Astrocyte of the hippocampus (primary cell): Measurements from ENCODE around the gene STAG3.
"Not testable (repeated sequence)": the region's sequence is repeated elsewhere in the genome, so short reads cannot be mapped to it uniquely, and the experiment has no call there.

Experiments used
- DNase-seq: peaks from one replicate; pipeline ENCODE4 v3.0.0; 2011; ENCODE audit warnings: low read depth, low spot score

The STAG3 gene, protein sequence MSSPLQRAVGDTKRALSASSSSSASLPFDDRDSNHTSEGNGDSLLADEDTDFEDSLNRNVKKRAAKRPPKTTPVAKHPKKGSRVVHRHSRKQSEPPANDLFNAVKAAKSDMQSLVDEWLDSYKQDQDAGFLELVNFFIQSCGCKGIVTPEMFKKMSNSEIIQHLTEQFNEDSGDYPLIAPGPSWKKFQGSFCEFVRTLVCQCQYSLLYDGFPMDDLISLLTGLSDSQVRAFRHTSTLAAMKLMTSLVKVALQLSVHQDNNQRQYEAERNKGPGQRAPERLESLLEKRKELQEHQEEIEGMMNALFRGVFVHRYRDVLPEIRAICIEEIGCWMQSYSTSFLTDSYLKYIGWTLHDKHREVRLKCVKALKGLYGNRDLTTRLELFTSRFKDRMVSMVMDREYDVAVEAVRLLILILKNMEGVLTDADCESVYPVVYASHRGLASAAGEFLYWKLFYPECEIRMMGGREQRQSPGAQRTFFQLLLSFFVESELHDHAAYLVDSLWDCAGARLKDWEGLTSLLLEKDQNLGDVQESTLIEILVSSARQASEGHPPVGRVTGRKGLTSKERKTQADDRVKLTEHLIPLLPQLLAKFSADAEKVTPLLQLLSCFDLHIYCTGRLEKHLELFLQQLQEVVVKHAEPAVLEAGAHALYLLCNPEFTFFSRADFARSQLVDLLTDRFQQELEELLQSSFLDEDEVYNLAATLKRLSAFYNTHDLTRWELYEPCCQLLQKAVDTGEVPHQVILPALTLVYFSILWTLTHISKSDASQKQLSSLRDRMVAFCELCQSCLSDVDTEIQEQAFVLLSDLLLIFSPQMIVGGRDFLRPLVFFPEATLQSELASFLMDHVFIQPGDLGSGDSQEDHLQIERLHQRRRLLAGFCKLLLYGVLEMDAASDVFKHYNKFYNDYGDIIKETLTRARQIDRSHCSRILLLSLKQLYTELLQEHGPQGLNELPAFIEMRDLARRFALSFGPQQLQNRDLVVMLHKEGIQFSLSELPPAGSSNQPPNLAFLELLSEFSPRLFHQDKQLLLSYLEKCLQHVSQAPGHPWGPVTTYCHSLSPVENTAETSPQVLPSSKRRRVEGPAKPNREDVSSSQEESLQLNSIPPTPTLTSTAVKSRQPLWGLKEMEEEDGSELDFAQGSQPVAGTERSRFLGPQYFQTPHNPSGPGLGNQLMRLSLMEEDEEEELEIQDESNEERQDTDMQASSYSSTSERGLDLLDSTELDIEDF

DNA sequence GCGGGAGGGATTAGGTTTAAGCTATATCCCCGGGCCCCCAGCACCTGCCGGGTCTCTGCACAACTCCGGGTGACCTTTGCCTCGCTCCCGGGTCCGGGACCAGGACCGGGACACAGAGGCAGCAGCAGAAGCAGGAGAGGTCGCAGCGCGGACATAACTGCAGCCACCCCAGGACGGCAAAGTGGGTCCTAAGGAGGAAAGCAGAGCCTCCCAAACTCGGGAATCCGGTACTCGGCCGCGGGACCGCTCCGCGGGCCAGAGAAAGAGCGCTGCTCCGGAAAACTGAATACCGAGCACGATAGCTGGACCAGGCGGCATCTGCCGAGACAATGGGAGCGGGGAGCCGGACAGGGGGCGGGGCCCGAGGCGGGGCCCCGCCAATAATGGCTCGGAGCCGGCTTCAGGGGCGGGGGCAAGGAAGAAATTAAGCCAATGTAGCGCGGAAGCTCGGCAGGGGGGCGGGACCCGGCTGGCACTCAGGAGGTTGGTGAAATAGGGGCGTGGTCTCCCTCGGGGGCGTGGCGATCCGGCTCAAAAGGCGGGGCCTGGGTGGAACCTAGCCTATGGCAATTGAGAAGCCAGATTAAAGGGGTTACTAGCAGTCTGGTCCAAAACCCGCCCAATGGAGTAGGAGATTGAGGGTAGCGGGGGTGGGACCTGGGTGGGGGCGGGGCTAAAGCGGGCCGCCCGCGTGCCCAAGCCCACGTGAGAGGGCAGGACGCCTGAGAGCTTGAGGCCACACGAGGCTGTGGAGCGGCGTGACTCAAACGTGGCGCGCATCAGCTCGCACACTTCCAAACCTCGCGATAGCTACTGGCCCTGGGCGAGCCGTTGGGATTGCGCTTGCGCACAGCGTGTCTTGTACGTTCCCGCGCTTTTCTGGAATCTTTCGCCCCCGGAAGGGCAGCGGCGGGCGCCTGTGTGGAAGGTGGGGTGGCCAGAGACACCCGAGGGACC, at the start of gene STAG3, which contains the start of gene GPC2:
STAG3 (plus strand) TSS at position 874 of the 957 bp plus-strand sequence. CDS start 2,639 bp downstream, outside the sequence.
GPC2 (minus strand) TSS at position 337 of the 957 bp plus-strand sequence; CDS start at position 155, 182 bp downstream.
- peak; percentile 99 for DNase-seq

DNA sequence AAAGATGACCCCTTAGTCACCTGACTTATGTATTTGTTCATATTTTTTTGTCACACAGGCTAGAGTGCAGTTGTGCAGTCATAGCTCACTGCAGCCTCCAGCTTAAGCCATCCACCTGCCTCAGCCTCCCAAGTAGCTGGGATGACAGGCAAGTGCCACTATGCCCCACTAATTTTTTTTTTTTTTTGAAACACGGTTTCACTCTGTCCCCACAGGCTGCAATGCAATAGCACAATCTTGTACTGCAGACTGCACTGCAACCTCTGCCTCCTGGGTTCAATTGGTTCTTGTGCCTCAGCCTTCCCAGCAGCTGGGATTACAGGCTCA, 49.1 kb upstream of the STAG3 start:
- DNase-seq: no peak

DNA sequence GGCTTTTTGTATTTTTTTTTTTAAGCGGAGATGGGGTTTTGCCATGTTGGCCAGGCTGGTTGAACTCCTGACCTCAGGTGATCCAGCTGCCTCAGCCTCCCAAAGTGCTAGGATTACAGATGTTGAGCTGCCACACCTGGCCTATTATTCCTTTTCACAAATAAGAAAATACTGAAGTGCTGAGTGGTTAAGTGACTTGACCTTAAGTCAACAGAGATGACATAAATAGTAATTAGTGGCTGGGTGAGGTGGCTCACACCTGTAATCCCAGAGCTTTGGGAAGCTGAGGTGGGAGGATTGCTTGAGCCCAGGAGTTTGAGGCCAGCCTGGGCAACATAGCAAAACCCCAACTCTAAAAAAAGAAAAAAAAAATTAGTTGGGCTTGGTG, 47.5 kb upstream of the STAG3 start:
- DNase-seq: not testable (repeated sequence)

DNA sequence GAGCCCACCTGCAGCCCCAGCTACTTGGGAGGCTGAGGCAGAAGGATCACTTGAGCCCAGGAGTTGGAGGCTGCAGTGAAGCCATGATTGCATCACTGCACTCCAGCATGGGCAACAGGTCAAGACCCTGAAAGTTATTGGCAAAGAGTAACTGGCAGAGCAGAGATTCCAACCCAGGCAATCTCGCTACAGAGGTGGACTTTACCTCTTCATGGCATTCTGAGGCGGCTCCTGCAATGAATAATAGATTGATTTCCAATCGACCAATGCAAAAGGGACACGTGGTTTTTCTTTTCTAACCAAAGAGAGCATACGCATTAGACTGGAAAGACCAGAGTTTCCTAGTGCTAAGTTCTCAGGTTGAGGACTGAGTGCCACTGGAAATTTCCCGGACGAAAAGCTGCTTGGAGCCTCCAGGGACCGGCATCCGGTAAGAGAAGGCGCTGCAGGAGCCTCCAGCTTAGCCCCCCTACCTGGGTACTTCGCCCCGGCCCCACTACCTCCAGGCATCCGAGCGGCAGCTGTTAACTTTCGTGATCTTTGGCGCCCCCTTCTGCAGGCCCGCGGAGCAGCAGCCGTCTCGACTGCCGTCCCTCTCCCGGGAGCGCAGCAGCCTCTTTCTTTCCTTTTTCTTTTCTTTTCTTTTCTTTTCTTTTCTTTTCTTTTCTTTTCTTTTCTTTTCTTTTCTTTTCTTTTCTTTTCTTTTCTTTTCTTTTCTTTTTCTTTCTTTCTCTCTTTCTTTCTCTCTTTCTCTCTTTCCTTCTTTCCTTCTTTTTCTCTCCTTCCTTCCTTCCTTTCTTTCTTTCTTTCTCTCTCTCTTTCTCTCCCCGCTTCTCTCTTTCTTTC, 46.9 kb upstream of the STAG3 start:
- DNase-seq: peak; percentile 84

DNA sequence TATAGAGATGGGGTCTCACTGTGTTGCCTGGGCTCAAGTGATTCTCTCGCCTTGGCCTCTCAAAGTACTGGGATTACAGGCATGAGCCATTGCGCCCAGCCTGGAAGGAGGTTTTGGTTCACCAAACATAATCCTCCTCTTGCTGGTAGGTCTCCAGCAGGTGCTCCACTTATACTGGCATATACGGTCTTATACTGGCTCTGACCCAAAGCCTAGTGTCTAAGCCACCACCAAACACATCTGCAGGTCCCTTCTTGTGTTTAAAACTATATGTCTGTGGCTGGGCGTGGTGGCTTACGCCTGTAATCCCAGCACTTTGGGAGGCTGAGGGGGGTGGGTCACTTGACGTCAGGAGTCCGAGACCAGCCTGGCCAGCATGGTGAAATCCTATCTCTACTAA, 45.6 kb upstream of the STAG3 start:
- DNase-seq: no peak

DNA sequence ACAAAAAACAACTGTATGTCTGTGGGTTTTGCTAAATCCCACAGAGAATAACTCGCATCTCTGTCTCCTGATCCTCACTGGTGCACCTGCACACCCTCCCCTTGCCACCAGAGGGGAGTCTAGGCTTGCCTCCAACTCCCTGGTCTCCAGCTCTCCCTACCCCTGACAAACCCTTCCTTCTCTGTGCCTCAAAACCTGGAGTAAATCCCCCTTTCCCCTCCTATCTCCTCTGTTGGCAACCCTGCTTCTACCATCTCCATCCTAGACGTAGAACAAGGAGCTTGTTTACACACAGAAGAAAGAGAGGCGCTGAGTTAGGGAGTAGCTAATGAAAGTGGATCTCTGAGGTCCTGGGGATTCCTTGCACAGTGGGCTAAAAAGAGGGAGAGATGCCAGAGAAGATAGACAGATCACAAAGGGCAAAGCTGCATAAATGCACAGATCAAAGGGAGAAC, 45.0 kb upstream of the STAG3 start:
- DNase-seq: peak; percentile 80

DNA sequence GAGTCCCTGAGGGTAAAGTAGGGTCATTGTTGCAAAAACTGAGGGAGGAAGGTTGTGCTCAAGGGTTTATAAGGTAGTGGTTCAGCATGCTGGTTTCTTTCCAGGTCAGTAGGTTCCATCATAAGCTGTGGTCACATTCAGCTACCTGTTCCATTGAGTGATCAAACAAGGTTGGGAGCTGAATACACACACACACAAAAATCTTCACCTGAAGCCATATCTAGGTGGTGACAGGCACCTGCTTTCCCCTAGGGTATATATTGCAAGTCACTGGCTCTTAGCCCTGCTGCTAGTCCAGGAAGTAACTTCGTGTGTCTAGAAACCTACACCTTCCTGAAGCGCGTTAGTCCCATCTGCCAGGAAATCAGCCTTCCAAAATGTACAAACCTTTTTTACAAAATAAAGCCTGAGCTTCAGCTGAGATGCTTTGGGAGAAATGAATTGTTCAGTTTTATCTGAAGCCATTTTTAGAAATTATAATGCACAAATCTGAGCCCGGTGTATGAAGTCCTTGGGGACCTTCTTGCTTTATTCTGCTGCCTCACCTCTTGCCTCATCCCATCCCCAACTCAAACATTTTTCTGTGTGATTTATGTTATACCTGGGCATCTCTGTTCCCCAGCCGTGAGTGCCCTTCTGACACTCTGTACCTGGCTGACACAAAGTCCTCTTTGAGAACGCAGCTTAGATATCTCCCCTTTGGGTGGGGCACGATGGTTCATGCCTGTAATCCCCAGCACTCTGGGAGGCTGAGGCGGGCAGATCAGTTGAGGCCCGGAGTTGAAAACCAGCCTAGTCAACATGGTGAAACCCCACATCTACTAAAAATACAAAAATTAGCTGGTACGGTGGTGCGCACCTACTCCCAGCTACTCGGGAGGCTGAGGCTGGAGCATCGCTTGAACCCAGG, 39.6 kb upstream of the STAG3 start:
- no peak for DNase-seq

DNA sequence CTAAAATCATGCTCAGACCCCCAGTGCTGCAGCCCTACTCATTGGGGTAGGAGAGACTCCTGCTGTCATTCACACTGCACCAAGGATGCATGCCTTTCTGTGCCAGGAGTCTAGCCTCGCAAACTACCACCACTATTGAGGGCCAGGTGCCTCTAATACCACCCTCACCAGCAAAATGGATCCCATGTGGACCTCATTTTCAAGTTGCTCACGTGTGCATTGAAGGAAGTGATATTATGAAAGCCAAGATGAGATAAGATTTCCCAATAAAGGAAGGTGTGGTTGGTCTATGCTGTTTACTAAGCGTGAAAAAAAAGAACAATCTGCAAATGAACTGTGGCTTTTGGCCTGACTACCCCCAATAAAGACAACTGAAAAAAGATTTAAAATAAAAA, 36.2 kb upstream of the STAG3 start:
- no peak for DNase-seq

DNA sequence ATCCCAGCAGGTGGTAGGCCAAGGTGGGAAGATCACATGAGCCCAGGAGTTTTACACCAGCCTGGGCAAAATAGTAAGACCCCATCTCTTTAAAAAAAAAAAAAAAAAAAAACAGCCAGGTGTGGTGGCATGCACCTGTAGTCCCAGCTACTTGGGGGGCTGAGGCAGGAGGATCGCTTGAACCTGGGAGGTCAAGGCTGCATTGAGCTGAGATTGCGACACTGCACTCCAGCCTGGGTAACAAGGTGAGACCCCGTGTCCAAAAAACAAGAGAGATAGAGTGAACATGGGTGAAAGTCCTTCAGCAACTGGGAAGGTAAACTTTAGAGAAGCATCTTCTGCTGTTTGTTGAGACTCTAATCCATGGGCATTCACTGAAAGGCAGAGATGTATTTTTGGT, 35.3 kb upstream of the STAG3 start:
- DNase-seq: no peak

DNA sequence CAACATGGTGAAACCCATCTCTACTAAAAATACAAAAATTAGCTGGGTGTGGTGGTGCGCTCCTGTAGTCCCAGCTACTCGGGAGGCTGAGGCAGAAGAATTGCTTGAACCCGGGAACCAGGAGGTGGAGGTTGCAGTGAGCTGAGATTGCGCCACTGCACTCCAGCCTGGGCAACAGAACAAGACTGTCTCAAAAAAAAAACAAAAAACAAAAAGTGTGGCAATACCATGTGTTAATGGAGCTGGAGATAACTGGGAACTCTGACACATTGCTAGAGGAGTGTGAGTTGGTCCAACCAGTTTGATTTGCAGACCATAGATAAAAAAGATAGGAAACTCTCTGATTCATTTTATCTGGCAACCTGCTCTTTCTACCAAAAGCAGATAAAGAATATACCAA, 31.4 kb upstream of the STAG3 start:
- DNase-seq: not testable (repeated sequence)

DNA sequence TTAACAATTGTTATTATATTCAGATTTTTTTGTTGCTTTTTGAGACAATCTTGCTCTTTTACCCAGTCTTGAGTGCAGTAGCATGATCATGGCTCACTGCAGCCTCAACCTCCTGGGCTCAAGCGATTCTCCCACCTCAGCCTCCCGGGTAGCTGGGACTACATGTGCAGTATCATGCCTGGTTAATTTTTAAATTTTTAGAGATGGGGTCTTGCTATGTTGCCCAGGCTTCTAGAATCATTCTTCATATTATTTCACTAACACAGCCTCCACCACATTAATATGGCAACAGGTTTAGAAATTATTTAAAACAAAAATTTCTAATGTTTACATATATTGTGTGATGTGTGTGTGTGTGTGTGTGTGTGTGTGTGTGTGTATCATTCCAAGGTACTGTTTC, 30.4 kb upstream of the STAG3 start:
- no peak for DNase-seq

DNA sequence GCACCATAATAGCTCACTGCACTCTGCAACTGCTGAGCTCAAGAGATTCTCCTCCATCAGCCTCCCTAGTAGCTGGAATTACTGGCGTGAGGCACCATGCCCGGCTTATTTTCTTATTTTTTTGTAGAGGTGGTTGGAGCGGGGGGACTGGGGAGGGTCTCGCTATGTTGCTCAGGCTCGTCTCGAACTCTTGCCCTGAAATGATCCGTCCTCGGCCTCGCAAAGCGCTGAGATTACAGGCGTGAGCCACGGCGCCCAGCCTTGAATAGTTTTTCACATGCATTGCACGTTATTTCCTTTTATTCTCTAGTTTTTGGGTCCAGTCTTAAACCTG, 29.5 kb upstream of the STAG3 start:
- no peak for DNase-seq

DNA sequence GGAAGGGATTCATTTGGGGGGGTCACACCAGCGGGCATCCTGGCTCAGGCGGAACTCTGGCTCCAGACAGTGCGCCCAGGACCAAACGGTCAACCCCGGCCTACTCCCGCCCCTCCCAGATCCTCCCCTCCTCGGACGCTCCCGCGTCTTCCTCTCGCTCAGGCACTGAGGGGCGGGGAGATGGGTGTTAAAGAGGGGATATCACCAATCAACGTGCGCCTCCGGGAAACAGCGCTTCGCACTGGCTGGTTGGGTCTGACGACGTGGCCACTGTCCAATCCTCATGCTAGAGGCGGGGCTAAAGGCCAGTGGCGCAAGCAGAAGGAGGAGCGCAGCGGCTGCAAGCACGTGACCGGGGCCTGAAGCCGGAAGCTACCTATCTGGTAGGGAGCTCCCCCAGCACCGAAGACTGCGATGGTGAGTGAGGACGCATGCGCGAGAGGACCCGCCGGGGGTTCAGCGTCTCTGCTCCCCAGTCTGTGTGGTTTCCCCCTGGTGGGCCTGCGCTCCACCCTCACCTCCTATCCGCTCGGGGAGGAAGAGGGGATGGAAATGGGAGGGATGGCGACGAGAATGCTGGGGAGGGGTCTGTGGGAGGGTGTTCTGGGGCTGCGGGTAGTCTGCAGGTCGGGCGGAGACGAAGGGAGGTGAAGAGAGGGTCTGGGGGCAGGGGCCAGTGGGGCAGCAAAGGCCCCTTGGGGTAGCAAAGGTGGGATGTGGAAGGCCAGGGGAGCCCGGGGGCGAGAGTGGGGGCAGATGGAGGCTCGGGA, 29.0 kb upstream of the STAG3 start, which contains the start of gene LAMTOR4:
LAMTOR4 (plus strand) TSS at position 360 of the 770 bp plus-strand sequence; CDS start at position 415, 55 bp downstream.
- peak; percentile 100 for DNase-seq

DNA sequence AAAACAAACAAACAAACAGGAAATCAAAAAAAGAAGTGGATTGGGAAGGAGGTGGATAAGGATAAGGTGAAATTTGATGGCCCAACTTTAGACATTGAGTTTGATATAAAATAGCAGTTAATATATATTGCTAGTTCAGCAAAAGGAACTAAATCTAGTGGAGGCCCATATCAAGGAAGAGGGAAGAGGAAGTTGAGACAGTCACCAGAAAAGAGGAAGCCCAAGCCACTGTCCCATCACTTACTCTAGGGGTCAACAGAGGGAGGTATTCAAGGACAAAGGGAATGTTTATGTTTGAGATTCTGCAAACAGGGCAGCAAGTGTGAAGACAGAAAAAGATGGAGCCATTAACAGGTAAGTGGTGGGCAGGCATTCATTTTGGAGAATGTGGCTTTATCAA, 25.3 kb upstream of the STAG3 start:
- DNase-seq: no peak

DNA sequence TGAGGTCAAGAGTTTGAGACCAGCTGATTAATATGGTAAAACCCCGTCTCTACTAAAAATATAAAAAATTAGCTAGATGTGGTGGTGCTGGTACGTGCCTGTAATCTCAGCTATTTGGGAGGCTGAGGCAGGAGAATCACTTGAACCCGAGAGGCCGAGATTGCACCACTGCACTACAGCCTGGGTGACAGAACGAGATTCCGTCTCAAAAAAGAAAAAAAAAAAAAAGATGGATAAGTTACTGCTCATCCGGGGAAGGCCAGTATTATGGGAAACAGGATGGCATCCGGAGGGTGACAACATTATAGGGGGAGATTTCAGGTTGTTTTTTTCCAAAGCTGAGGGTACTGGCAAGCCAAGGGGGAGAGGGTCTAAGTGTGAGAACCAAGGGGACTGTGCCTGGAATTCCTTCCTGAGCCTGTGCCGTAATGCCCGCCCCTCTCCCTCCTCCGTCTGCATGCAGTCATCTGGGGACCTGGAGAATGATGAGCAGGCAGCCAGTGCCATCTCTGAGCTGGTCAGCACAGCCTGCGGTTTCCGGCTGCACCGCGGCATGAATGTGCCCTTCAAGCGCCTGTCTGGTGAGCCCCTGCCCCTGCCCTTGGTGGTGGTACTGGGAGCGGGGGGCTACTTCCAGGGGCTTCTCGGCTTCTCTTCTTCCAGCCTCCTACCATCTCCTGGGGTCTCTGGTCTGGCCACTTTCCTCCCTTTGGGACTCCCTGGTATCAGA, 24.6 kb upstream of the STAG3 start:
- DNase-seq: no peak

DNA sequence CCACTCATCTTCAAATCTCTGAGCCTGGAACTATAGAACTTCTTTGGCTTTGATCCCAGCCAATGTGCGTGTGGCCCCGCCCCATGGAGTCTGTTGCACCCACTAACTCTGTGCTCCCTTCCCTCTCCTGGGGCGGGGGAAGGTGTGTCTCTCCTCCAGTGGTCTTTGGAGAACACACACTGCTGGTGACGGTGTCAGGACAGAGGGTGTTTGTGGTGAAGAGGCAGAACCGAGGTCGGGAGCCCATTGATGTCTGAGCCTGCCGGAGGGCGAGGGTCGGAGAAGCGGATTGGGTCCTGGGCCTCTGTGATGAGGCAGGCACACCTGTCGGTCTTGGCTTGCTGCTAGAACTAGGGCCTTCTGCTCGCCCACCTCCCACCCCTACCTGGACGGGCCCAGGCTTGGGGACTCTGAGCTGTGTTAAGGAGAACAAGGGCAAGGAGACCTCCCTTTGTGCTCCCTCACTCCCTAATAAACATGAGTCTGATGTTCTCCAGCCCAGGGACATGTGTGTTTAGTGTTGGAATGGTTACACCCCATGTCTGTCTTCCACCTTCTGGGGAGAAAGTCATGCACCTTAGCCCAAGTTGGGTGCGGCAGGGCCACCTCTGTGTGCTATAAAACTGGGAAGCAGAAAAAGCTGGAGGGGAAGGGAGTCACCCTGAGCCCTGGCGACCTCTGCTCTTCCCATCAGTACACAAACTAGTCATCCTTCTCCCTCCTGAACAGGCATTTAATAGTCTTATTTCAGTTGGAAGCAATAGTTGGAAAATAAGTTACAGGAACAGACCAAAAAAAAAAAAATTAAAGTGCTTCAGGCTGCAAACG, 23.8 kb upstream of the STAG3 start:
- DNase-seq: no peak
